ENCODE data around the gene TCHHL1. TPM values are rescaled to one million over a fixed set of nuclear protein-coding genes. Genes with fewer than 3 reads are reported as not detected.
"Not testable (repeated sequence)": the region's sequence is repeated elsewhere in the genome, so short reads cannot be mapped to it uniquely, and the experiment has no call there.

TCHHL1 gene
- total RNA-seq, 1 experiment from 2014 or later, result not detected

GRCh38 chr1:152096931-152097330 is 8.1 kb upstream of the TCHHL1 start:
- no peak for DNase-seq (ENCODE audit: low read depth)

DNA sequence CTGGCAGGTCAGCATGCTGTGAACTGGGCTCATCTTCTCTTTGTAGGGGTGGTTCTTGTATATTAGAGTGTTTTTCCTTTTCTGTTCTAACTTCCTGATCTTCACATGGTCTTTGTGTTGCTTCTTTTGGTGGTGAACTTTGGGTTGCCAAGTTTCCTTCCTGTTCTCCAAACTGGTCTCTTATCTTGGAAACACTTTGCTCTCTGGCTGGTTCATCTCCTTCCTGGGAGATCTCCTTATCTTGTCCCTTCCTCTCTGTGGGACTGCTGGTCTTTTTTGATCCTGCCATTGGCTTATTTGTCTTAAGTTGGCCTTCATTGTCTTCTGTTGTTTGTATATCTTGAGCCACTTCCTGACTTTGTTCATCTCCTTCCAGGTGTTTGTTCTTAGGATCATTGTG is 2.1 kb downstream of the TCHHL1 start:
- no peak for DNase-seq (ENCODE audit: low read depth)

DNA sequence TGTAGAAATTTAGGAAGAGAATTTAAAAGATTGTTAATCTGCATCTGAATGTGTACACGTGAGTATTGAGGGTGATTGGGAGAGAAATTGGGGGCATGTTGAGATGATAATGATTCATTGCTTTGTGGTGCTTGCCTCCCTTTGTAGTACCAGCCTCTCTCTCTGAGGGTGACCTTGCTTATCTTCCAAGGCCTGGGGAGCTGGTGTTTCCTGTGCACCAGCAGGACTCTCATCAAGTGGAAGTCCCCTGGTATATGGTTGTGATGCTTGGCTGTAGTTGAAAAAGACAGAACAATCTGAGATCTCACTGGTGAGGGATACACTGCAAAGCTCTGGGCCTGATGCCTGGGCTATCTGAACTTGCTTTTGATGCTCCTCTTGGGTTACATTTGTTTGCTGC is 4.0 kb downstream of the TCHHL1 start:
- no peak for DNase-seq (ENCODE audit: low read depth)

DNA sequence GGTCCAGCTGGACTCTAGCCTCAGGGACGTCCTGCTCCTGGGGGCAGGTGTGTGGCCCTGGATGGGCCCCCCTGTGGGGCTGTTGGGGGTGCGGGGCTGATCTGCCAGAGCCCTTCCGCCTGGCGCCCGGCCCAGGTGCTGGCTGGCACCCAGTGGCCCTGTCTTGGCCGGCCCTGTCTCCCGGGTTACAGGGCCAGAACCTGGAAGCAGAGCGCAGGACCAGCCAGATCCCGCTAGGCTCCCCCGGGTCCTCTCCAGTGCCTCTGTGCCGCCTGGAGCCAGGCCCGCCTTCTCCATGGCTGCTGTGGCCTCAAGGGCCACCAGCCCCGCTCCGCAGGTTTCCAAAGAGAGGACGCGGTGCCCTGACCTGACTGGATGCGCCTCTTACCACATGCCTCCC is 7.8 kb downstream of the TCHHL1 start:
- not testable (repeated sequence) for DNase-seq (ENCODE audit: low read depth)

- not testable (repeated sequence) for DNase-seq (ENCODE audit: low read depth)
Measured at GRCh38 chr1:152080494-152080893, 8.4 kb downstream of the TCHHL1 start.

- DNase-seq (ENCODE audit: low read depth), result no peak
Measured at GRCh38 chr1:152078831-152079441, 9.9 kb downstream of the TCHHL1 start.

DNA sequence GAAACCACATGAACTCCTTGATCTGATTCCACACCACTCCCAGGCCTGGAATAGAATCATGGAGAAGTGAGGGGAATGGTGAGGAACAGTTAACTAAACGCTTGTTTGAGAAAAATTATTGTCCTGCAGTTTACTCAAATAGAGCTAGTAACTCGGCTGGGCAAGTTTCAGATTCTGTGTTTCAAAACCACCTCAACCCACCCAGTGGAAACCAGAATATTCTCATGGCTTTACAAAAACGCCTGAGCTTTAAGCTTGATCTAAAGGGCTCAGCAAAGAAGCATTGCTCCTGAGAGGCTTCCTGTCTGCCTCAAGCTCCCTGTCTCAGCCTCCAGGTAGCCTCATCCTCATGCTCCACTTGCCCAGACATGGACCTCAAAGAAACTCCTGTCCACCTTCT is 16.6 kb downstream of the TCHHL1 start:
- DNase-seq (ENCODE audit: low read depth), result no peak

- DNase-seq (ENCODE audit: low read depth), result no peak
Measured at GRCh38 chr1:152071123-152071522, 17.7 kb downstream of the TCHHL1 start.

- DNase-seq (ENCODE audit: low read depth), result no peak
Measured at GRCh38 chr1:152067929-152068328, 20.9 kb downstream of the TCHHL1 start.

GRCh38 chr1:152067150-152067549 is 21.7 kb downstream of the TCHHL1 start:
- no peak for DNase-seq (ENCODE audit: low read depth)

DNA sequence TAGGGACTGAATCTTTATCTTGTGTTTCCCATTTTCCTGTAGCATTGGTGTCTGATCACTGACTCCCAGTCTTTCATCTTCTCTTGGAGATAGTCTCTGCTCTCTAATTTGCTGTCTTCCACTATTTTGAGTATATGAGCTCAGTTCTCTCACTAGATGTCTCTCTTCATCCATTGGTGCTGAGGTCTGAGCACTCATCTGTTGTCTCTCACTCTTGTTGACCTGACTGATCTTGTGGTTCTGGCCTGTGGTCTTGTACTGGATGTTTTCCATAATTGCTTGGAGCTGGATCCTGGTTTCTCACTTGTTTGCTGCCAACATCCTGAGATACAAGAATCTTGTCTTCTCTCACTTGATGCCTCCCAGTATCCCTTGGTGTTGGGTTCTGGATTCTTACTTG is 26.9 kb downstream of the TCHHL1 start:
- DNase-seq (ENCODE audit: low read depth), result no peak

DNA sequence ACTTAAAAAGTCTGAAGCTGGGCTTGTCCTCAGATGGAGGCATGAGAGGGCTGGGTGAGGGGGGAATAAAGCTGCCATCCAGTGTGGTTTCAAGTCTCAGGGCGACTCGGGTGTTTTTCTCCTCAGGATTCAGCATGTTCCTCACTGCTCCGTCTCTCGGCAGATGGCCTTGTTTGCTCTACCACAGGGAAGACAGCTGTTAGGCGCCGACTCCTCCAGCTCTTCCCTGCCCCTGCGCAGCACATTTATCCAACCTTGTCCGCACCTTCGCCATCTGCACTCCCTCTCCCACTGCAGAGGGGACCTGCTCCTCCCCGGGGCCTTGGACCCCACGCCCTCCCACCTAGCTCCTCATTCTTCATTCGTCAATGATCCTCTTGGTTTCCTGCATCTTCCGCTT is 35.5 kb downstream of the TCHHL1 start:
- DNase-seq (ENCODE audit: low read depth), result no peak

DNA sequence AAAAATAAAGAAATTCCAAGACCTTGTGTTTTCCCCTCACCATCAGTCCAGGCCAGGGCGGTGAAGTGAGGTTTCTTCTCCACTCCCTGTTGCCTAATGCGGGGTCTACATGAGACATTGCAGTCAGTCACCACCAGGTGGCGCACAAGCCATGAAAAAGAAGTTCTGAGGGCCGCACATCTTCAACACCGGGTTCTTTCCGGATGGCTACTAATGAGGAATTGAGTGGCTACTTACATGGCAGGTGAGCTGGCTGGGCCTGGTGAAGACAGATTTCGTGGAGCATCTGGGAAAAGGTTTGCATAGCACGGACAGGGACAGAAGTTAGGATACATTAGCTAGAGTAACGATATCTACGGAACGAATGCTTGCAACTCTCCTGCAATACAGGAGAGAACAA is 36.3 kb downstream of the TCHHL1 start:
- peak; percentile 69 for DNase-seq (ENCODE audit: low read depth)

DNA sequence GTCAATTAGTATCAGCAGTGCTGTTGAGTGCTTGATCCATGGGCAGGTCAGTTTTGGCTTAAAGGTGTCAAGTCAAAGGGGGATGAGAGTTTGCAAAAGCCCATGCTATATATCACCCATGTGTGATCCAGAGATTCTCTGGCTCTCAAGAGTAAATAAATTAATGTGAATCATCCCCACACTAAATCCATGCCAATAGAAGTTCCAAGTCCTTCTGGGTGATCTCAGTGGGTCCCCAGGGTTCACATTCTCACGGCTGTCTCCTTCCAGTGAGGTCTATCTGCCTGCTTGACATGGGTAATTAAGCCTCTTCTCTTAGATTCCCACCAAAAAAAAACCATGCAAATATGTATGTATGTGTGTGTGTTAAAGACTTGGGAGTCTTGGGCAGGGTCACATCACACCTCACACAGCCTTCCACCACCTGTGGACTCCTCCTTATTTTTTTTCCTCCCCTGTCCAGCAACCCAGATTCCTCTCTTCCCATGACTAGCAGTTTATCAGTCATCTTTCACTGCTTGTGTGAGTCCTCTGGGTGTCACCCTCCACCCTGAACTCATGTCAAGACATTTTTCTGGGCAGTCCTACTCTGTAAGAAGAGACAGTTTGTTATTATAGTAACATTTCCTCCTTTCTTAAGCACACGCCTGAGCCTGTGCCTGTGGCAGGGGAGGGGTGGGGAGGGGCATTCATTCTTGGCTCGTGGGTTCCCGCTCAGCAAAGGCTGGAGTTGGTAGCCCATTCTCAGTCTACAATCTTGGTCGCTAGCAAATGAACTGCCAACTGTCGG is 37.8 kb downstream of the TCHHL1 start:
- peak; percentile 18 for DNase-seq (ENCODE audit: low read depth)

GRCh38 chr1:152049291-152050083 is 39.4 kb downstream of the TCHHL1 start:
- DNase-seq (ENCODE audit: low read depth), result no peak

DNA sequence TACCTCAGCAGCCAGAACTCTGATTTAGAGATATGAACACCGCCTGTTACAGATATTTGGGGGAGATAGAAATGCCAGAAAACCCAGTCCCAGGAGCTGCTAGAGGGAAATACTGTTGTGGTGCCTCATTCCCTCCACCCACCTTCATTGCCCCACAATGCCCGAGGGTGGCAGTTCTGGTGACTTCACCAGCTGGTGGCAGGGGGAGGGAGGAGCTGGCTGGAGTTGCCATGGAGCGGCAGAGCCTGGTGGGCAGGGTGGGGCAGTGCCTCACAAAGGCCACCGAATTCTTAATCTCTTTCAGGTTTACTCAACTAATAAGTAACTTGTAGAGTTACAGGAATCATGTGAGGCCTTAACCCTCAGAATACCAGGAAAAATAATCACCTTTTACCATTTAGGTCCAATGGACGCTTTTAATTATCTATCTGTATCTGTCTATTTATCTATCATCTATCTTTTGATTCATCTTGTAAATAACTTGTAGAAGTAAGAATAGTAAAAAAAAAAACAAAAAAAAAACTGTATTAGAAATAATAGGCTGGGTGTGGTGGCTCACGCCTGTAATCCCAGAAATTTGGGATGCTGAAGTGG is 40.4 kb downstream of the TCHHL1 start:
- no peak for DNase-seq (ENCODE audit: low read depth)

DNA sequence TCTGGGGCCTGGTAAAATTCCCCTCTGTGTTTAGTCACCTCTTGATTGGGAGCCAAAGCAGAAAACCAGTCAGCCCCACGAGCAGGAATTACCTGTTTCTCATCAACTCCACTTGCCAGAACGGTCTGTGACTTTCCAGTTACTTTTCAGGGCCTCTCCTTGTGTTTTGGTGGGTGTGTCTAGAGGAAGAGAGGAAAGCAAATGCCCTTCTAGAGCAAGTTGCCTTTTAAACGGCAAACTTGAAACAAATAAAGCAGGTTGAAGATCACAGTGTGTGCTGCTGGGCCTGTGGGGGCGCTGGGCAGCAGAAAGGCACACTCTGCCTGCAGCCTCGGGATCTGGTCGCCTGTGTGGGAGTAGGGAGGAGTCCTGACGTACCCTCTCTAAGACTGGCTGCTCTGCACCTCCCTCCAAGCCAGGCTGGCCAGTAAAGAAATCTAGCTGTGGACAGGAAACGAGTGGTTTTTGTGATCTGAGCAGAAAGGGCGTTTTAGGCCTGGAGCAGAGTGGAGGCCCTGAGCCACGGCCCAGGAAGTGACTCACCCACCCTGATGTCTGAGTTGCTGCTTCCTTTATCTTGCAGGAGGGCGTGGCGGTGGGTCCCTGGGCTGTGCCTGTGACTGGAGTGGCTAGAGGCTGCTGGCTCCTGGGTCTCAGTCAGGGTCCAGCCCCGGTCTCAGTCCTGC is 41.0 kb downstream of the TCHHL1 start:
- DNase-seq (ENCODE audit: low read depth), result peak; percentile 100

DNA sequence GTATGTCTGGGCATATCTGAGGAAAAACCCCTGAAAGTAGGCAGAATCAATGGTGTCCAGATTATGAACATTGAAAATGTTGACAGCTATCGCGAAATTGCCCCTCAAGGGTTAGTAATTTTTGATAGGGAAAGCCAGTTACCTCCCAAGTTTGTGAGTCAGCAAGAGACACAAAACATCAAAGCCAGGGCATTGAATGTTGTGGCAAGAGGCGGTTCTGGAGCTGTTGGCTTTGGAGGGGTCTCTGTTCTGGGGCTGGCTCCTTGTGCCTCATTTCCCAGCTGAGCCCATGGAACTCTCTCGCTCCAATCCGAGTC is 41.5 kb downstream of the TCHHL1 start:
- DNase-seq (ENCODE audit: low read depth), result no peak

DNA sequence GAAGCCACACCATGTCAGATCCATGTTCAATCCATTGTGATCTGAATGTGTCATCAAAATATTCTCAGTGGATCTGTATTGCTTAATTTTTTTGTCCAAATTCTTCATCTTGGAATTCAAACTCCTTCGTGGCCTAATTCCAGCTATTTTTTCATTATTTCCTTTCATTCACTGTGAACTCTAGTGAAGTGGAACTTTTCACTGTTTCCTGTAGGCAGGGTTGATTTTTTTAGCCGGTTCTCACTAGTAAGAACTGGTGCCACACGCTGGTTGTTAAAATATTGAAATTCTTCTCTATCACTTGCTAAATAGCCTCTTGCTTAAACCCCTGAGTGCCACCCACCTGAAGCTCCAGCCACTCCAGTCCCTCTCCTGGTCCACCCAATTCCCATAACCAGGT is 44.5 kb downstream of the TCHHL1 start:
- no peak for DNase-seq (ENCODE audit: low read depth)

DNA sequence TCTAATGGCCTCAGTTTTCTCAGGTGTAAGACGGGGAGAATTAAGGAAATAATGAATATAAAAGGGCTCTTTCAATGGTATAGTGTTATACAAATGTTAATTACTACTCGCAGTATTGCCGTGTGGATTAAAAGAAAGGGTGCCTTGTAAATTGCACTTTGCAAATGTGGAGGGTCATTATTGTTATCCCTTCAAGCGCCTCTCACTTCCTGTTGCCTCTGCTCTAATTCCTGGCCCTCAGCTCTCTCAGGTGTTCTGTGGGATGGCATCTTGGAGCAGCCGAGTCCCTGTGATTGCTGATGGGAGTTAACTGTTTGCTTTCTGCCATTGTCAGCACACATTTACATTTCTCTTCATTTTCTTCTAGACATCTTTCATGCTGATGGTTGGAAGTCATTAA is 45.0 kb downstream of the TCHHL1 start:
- no peak for DNase-seq (ENCODE audit: low read depth)

DNA sequence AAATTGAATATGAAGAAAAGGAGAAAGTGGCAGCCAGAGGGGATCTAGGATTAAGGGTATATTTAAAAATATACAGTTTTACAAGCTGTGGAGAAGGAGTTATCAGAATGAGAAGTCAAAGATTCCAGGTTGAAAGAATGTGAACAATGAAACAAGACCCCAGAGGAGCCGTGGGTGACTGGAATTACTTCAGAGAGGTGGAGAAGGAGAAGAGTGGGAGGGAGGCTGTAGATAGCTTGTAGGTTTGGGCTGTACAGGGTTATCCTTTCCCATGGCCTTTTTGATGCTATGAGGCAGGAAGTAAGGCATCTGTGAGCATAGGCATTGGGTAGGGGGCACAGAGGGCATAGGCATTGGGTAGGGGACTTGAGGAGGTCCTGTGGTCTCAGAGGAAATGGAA is 46.8 kb downstream of the TCHHL1 start:
- no peak for DNase-seq (ENCODE audit: low read depth)

- DNase-seq (ENCODE audit: low read depth), result no peak
Measured at GRCh38 chr1:152039886-152040285, 49.0 kb downstream of the TCHHL1 start.
